Keratinocyte (primary cell): Measurements from ENCODE around the gene CDKN1B. TPM values are rescaled to one million over a fixed set of nuclear protein-coding genes. Genes with fewer than 3 reads are reported as not detected.

Experiments used
- DNase-seq: peaks from one replicate; pipeline ENCODE4 v3.0.0-alpha.2; 2011; ENCODE audit warnings: low read depth, missing footprints, low spot score
- FAIRE-seq: peaks from 2 replicates; lab custom pipeline; 2011; peaks lifted over from hg19 to GRCh38; lab: Jason Lieb, UNC
- H2AFZ ChIP-seq: 2 replicates; pipeline ENCODE4 v1.6.0; 2012; ENCODE audit warnings: low read length, control low read depth, inconsistent platforms; ENCODE audit not compliant: control insufficient read depth
- H3K27ac ChIP-seq: 2 replicates; pipeline ENCODE4 v1.5.1; 2011; ENCODE audit warnings: low read length; ENCODE audit not compliant: control insufficient read depth, insufficient read depth
- H3K27me3 ChIP-seq: 3 replicates; pipeline ENCODE4 v1.6.0; 2011; ENCODE audit warnings: low read length; ENCODE audit not compliant: control insufficient read depth, insufficient read depth; ENCODE audit errors: extremely low read depth
- H3K36me3 ChIP-seq, 2 experiments: 2 replicates in 1 of 2; 3 replicates in 1 of 2; pipeline ENCODE4 v1.5.1; 2011; ENCODE audit warnings: low read length in 2 of 2, mild to moderate bottlenecking in 1 of 2; ENCODE audit not compliant: control insufficient read depth in 2 of 2, insufficient read depth in 2 of 2; ENCODE audit errors: extremely low read depth in 1 of 2
- H3K4me1 ChIP-seq: 3 replicates; pipeline ENCODE4 v1.5.1; 2011; ENCODE audit warnings: low read length; ENCODE audit not compliant: control insufficient read depth, insufficient read depth; ENCODE audit errors: extremely low read depth
- H3K4me2 ChIP-seq: 3 replicates; pipeline ENCODE4 v1.6.0; 2011; ENCODE audit warnings: low read depth, low read length; ENCODE audit not compliant: control insufficient read depth, insufficient read depth; ENCODE audit errors: extremely low read depth
- H3K4me3 ChIP-seq, 3 experiments: fragments of 200-600 bp in 1 of 3; sonication (generic) in 1 of 3; 2 replicates in 2 of 3; 3 replicates in 1 of 3; pipeline ENCODE4 v1.5.1; 2011 to 2016; ENCODE audit warnings: low read length in 3 of 3, mild to moderate bottlenecking in 3 of 3, control low read depth in 2 of 3, inconsistent platforms in 1 of 3, low read depth in 1 of 3, mixed read lengths in 1 of 3, mixed run types in 1 of 3, moderate library complexity in 1 of 3; ENCODE audit not compliant: control insufficient read depth in 2 of 3, insufficient read depth in 2 of 3; ENCODE audit errors: extremely low read depth in 1 of 3
- H3K79me2 ChIP-seq: 2 replicates; pipeline ENCODE4 v1.6.0; 2012; ENCODE audit warnings: low read length; ENCODE audit not compliant: control insufficient read depth, insufficient read depth
- H3K9ac ChIP-seq: 3 replicates; pipeline ENCODE4 v1.6.0; 2011; ENCODE audit warnings: low read length; ENCODE audit not compliant: control insufficient read depth, insufficient read depth; ENCODE audit errors: extremely low read depth
- H3K9me1 ChIP-seq: 3 replicates; pipeline ENCODE4 v1.6.0; 2011; ENCODE audit warnings: low read length; ENCODE audit not compliant: control insufficient read depth, insufficient read depth; ENCODE audit errors: extremely low read depth
- H3K9me3 ChIP-seq: 2 replicates; pipeline ENCODE4 v1.5.1; 2012; ENCODE audit warnings: low read depth, low read length; ENCODE audit not compliant: control insufficient read depth
- H4K20me1 ChIP-seq: 3 replicates; pipeline ENCODE4 v1.6.0; 2011; ENCODE audit warnings: low read length; ENCODE audit not compliant: control insufficient read depth, insufficient read depth; ENCODE audit errors: extremely low read depth
- CTCF ChIP-seq, 3 experiments: IDR thresholded peaks in 1 of 3; conservative IDR thresholded peaks in 1 of 3; optimal IDR thresholded peaks in 1 of 3; 2 replicates in 2 of 3; 3 replicates in 1 of 3; pipeline versions ENCODE3 to v1.5.1; 2011; ENCODE audit warnings: low read length in 3 of 3, mild to moderate bottlenecking in 3 of 3, moderate library complexity in 2 of 3, control low read depth in 1 of 3, inconsistent platforms in 1 of 3; ENCODE audit not compliant: insufficient read depth in 2 of 3; ENCODE audit errors: extremely low read depth in 1 of 3
- EZH2 ChIP-seq: IDR thresholded peaks from one replicate; pipeline ENCODE4 v1.6.1; 2012; ENCODE audit warnings: inconsistent platforms, mild to moderate bottlenecking, low read length, moderate library complexity
- dilution Hi-C: fragments of 300-500 bp; cut with MboI; formaldehyde crosslinking; loops from one replicate; pipeline ENCODE4 v1.7.0; 2020; ENCODE audit warnings: low sequenced_read_pairs; ENCODE audit not compliant: extremely low pct_ligation_motif_present
- polyA plus RNA-seq, 5 experiments: library from polyadenylated mRNA; depleted of rRNA in 3 of 5; stranded (reverse) in 3 of 5; stranded (forward) in 1 of 5; unstranded in 1 of 5; fragments of >200 nt; gene quantifications; 1 replicate in 1 of 5; 2 replicates in 3 of 5; 3 replicates in 1 of 5; pipeline versions ENCODE4 v1.2.1 to v1.2.3, GENCODE V29; 2011 to 2012; ENCODE audit warnings: missing spikeins in 2 of 5, low read depth in 1 of 5, low replicate concordance in 1 of 5

CDKN1B gene
- polyA plus RNA-seq, 1 donor (not counting 4 experiments of a cell fraction or from before 2014, with no cell fraction given) = 5.1 TPM

GRCh38 chr12:12725086-12725955, 8.2 kb downstream of the CDKN1B start:
- Histone ChIP-seq H3K9me3 (no peaks in the 10 kb centered on the region), H3K27ac (peak overlapping the region; percentile 89), H3K4me3 (peak overlapping the region; percentile 69 to 84 (median 77)), H3K9ac (peak overlapping the region; percentile 89), H3K9me1 (no peaks in the 10 kb centered on the region), H3K4me2 (peak overlapping the region; percentile 96), H3K79me2 (peaks cover 37% of the 10 kb centered on the region), H4K20me1 (no peaks in the 10 kb centered on the region), H3K4me1 (peaks cover 18% of the 10 kb centered on the region), H3K36me3 (peaks cover 0 to 3% of the 10 kb centered on the region in 2 experiments), H3K27me3 (no peaks in the 10 kb centered on the region), H2AFZ (peak overlapping the region; percentile 93)
- dilution Hi-C loops = no loop called here
- TF ChIP-seq CTCF (optimal IDR thresholded peaks at IDR 0.05 in 1 of 3, IDR thresholded peaks at IDR 0.05 in 1 of 3, conservative IDR thresholded peaks at IDR 0.05 in 1 of 3; ENCODE audit: extremely low read depth in 1 of 3, insufficient read depth in 2 of 3, low read length in 3 of 3) = no peak
- no peak for TF ChIP-seq EZH2
- DNase-seq (peak; percentile 85), FAIRE-seq (no peak)

GRCh38 chr12:12725956-12726554, 8.9 kb downstream of the CDKN1B start:
- Histone ChIP-seq H3K9ac (peak overlapping the region; percentile 89), H3K36me3 (no peaks in the 10 kb centered on the region), H3K9me3 (no peaks in the 10 kb centered on the region), H2AFZ (peak overlapping the region; percentile 93), H3K9me1 (no peaks in the 10 kb centered on the region), H3K27me3 (no peaks in the 10 kb centered on the region), H3K4me1 (peaks cover 14% of the 10 kb centered on the region), H3K4me2 (peak overlapping the region; percentile 70), H3K27ac (peak overlapping the region; percentile 89), H3K79me2 (peaks cover 29% of the 10 kb centered on the region), H4K20me1 (no peaks in the 10 kb centered on the region), H3K4me3 (peak overlapping the region; percentile 69 to 84 (median 77))
- FAIRE-seq (no peak), DNase-seq (no peak)
- no peak for TF ChIP-seq EZH2
- no peak for TF ChIP-seq CTCF (optimal IDR thresholded peaks at IDR 0.05 in 1 of 3, IDR thresholded peaks at IDR 0.05 in 1 of 3, conservative IDR thresholded peaks at IDR 0.05 in 1 of 3; ENCODE audit: extremely low read depth in 1 of 3, insufficient read depth in 2 of 3, low read length in 3 of 3)
- dilution Hi-C loops = no loop called here
